Measurements from ENCODE around the gene TENT5C.

Gene TENT5C

GRCh38 chr1:117641536-117641935 lies 35.7 kb downstream of the TENT5C start:
- no peak for DNase-seq

- DNase-seq: no peak
Observed at GRCh38 chr1:117642963-117643362, 37.1 kb downstream of the TENT5C start.

DNA sequence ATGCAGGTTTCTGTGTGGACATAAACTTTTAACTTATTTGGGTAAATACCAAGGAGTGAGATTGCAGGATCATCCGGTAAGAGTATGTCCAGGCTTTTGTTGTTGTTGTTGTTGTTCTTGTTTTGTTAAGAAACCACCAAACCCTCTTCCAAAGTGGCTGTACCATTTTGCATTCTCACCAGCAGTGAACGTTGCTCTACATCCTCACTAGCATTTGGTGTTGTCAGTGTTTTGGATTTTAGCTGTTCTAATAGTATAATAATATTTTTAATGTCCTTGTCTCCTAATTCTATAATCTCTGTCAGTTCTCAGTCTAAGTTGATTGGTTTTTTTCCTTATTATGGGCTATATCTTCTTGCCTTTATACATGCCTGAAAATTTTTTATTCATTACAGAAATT lies 37.8 kb downstream of the TENT5C start:
- DNase-seq: no peak

DNA sequence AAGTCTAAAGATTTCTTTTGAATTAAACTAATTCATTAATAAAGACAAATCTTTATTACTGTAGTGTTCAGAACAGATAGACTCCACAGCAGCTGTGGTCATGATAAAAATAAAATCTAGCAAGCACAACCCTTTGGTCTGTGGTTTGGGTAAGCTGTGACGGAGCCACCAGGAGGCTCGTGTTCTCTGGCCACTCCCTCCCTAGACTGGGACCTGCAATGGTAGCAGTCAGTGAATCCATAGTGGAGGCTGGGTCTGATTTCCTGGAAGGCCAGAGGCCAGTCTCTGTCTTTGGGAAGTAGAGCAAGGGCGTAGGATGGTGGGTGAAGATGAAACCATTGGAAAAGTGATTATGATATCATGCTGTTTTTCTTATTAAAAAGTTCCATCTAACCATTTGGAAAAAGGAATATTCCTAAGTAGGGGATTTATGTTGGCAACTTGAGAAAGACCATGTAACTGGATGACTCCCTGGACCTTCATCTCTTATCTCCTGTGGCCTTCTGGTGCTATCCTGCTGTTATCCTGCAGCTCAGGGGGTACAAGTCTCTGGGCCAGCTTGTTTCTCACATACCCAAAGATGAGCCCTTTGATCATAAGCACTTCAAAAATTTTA lies 39.0 kb downstream of the TENT5C start:
- no peak for DNase-seq

DNA sequence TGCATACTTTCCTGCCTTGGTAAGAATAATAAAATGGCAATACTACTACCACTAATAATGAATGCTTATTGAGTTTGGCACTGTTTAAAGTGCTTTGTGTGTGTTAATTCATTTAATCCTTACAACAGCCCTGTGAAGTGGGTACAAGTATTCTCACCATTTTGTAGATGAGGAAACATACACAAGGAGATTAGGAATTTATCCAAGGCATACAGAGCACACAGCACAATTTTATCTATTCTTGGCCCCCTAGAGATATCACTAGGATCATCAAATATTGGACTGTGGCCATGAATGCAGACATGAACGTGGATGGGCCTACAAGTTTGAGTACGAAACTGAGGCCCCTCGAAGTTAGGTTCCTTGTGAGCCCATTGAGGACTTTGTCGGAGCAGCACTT lies 39.5 kb downstream of the TENT5C start:
- DNase-seq: no peak

GRCh38 chr1:117646007-117646811 lies 40.4 kb downstream of the TENT5C start:
- peak; percentile 12 for DNase-seq

DNA sequence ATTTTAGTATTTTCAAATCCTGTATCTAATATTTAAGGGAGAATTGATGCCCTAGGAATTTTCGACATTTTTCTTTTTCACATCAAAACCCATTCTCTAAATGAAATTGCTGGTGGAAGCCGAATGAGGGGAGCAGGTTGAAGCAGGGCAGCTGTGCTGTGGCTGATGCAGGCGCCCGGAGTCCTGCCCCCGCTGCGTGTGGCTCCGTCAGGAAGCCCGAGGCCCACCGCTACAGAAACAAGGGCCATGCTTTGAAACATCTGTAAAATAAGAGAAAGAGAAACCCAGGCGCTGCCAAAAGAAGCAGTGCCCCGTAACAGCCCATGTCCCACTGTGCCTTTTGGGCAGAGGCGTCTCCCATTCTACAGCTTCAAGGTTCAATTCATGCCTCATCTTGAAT lies 41.1 kb downstream of the TENT5C start:
- no peak for DNase-seq

GRCh38 chr1:117648015-117648414 lies 42.2 kb downstream of the TENT5C start:
- no peak for DNase-seq

DNA sequence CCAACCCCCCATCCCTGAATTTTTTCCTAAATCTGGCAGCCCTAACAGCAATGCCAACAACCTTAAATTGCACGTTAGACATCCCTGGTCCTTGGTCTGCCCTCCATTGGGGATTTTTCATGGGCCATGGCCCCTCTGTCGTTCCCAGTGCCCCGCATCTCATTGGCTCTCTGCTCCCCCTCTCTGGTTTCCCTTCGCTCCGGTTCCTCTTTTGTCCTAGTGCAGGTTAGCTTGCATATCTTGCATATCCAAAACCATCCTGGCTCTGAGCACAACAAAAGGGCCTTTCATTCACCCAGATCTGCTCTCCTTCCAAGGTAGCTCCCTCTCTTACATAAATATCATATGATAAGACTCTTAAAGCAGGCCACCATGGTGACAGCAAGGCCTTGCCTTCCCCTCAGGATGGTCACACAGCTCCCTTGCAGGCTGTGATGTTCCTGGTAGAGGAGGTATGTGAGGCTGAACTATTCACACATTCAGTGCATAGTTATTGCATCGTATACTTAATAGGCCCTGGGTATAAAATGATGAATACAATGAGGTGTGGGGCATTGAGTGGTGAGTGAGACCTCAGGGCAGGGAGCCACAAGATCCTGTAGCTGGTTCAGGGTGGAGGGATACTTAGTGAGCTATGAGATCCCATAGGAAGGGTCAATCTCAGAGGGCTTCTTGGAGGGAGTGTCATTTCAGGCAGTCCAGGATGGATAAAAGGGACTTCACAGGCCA lies 45.2 kb downstream of the TENT5C start:
- DNase-seq: no peak

DNA sequence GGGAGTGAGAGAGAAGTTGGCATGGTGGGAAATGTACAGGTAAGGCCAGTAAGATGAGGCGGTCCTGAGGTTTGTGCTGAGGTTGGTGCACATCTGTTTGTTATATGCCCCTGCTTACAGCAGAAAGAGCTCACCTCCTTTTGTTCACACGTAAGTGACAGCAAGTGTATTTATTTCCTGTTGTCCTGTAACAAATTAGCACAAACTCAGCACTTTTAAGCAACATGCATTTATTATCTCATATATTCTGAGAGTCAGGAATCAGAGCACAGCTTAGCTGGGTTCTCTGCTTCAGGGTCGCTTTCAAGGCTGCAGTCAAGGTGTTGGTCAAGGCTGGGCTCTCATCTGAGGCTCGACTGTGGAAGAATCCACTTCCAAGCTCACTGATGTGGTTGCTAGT lies 45.8 kb downstream of the TENT5C start:
- no peak for DNase-seq

- no peak for DNase-seq
Observed at GRCh38 chr1:117652421-117652820, 46.6 kb downstream of the TENT5C start.

DNA sequence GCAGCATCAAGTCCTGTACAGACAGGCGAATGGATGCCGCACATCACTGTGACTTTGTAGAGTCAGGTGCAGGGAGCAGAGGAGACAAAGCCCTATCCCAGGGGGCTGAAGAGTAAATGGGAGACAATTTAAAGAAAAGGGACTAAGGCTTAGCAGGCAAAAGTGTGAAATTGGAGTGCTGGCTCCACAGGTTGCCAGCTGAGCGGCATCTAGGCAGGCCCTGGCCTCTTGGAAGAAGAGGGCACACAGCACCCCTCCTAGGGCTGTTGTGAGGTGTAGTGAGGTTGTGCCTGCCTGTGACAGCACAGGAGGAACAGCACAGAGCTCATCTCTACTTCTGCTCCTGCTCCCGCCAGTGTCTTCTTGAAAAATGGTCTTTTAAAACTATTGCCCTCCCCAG lies 47.3 kb downstream of the TENT5C start:
- DNase-seq: no peak

GRCh38 chr1:117653732-117654492 lies 48.1 kb downstream of the TENT5C start:
- DNase-seq: no peak

DNA sequence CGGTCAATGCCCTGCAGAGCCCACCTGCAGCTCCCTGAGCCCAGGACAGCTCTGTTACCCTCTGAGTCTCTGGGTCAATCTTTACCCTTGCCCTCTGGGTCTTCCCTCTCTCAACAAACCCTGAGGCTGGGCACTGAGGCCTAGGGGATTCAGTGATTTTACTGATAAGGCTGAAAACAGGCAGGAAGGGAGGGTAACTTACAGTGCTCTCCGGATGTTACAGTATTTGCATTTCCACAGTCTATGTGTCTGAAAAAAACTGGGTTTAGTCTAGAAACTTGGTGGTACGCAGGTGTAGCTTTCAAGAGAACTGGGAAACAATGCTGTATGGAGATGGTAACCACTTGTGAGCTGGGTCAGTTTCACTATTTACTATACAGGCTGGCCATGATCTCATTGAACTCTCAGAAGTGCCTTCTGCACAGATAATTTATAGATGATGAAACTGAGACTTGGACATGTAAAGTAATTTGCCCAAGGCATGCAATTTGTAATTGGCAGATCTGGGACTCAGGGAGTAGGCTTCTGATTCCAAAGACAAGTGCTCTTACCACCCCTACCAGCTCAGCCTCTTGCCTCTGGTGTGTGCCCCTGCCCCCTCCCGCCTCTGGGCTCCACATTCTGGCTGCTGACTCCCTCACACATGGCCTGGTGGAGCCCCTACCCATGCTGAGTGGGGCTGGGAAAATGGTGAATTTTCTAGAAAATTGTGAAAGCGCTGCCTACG lies 48.8 kb downstream of the TENT5C start:
- DNase-seq: no peak

DNA sequence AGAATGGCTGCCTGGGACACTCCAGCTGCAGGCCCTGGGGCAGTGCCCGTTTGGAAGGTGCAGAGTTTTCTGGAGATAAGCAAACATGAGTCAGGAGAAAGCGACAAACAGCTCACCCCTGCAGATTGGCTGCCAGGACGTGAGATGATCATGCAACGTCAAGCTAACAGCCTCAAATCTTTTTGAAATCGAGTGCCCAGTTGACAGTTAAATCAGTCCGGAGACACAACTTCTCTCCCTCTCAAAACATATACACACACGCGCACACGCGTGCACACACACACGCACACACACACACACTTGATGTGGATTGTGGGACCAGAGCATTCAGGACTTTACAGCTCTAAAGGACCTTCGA lies 49.4 kb downstream of the TENT5C start:
- no peak for DNase-seq

- DNase-seq: no peak
Observed at GRCh38 chr1:117656202-117656641, 50.4 kb downstream of the TENT5C start.

DNA sequence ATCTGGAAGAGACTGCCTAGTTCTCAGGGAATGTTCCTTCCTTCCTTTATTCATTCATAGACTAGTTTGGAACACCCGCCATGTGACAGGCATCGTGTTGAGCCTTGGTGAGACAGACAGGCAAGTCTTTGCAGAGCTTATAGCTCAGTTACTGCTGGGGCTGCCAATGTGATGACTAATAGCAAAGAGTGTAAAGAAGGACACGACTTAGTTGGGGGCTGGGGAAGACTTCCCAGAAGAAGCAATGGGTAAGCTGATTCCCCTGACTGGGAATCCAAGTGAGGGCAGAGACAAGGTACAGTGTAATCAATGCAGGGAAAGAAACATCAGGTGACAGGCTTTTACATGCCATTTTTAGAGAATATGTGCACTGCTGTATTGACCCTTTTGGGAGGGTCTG lies 51.2 kb downstream of the TENT5C start:
- DNase-seq: no peak

DNA sequence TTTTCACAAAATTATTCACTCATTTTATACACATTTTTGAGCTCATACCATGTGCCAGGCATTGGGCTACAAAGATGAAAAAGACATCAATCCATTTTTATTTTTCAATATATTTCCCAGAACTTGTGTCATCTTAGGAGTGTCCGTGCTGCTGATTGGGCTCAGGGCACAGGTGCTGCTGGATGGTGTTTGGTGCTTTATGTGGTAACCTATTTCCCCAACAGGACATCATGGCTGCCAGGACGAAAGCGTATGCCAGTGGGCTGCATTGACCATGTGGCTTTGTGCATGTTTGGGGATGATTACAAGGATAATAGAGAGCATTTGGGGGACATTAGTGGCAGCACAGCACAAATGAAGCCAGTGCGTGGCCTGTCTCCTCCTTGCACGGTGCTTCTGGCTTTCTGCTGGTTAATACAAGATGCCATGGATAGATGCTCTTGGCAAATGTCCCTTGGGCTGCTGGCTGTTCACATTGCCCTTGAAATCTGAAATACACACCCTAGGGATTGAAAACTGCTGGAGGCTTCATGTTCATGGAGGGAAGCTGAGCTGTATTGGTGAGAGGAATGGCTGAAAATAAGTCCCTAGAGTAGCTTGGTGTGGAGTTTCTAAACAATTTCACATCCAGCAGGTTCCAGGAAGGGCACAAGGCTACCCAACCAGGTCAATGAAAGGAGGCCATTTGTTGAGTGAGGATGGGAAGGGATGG lies 52.3 kb downstream of the TENT5C start:
- DNase-seq: no peak

- DNase-seq: no peak
Observed at GRCh38 chr1:117658676-117659075, 52.8 kb downstream of the TENT5C start.

DNA sequence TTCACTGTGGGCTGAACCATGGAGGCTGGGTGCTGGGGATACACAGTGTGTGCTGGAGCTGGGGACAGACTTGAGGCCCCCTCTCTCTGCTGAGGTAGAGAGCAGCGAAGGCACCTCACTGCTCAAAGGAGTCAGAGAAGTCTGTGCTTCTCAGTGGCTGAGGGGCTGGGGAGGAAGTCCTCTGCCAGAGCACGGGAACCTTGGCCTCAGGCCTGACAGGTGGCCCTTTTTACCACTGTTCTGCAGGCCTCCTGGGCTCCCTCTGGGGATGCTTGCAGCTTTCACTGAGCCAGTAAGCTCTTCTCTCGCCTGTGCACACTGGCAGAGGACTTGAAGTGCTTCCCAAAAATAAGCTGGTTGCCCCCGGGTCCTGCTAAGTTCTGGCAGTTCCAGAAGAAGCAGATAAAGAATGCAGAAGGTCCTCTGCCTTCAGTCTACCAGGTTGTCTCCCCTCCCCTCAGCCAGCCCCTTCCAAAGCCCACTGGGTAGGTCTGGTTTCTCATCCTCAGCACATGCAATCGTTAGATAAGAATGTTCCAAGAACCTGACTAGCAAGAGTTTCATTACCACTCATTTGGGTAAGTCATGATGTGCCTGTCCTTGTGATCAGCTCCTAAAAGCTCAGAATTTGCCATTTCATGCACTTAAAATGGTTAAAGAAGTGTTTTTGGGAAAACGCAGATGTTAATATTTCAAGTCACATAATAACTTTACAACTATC lies 53.9 kb downstream of the TENT5C start:
- no peak for DNase-seq

DNA sequence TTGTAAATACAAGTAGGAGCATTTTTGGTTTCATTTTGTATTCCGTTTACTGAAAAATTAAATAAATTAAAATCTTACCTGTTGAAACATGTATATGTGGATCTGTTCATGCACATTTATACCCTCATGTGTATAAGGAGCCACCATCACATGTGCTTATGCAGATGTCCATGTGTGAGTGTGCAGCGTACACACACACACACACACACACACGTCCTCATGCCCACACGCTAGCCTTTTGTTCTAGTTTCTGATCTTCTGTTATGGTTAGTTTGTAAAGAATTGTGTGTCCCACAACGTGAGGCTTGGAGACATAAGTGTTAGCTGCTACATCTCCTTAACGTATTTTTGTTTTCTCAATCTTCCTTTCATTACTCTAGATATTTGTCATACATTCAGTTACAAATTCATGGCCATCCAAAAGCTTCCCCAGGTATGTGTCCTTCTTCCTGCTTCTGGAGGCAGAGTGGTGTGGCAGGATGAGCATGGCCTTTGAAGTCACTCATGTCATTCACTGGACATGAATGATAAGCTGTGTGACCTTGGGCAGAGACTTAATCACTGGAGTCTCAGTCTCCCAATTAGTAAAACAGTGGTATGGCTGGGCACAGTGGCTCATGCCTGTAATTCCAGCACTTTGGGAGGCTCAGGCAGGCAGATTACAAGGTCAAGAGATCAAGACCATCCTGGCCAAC lies 54.6 kb downstream of the TENT5C start:
- DNase-seq: no peak

Measured in NCI-H2171 treated with DMSO at 0.1 percent for 48 hours (cell line).